Activated naive CD8-positive, alpha-beta T cell (primary cell): ENCODE data around the gene HNRNPL.
"Not testable (repeated sequence)": the region's sequence is repeated elsewhere in the genome, so short reads cannot be mapped to it uniquely, and the experiment has no call there.

Source experiments
- H3K27ac Mint-ChIP-seq: one replicate; pipeline ENCODE4 v1.8.0; 2021; ENCODE audit warnings: mixed read lengths
- H3K27me3 Mint-ChIP-seq: one replicate; pipeline ENCODE4 v1.8.0; 2021; ENCODE audit warnings: mixed read lengths
- H3K36me3 Mint-ChIP-seq: one replicate; pipeline ENCODE4 v1.8.0; 2021; ENCODE audit warnings: mixed read lengths
- H3K4me1 Mint-ChIP-seq: one replicate; pipeline ENCODE4 v1.8.0; 2021; ENCODE audit warnings: low read depth, mixed read lengths
- H3K4me3 Mint-ChIP-seq: one replicate; pipeline ENCODE4 v1.8.0; 2021; ENCODE audit warnings: mild to moderate bottlenecking, mixed read lengths
- H3K9me3 Mint-ChIP-seq: one replicate; pipeline ENCODE4 v1.8.0; 2021; ENCODE audit warnings: low read depth, mixed read lengths

HNRNPL gene

GRCh38 chr19:38812009-38812840 is 37.6 kb downstream of the HNRNPL start:
- Mint-ChIP-seq H3K36me3 (no peaks in the 10 kb centered on the region), H3K4me1 (no peaks in the 10 kb centered on the region), H3K4me3 (no peak overlapping the region), H3K27me3 (no peaks in the 10 kb centered on the region), H3K27ac (no peak overlapping the region), H3K9me3 (no peaks in the 10 kb centered on the region)

- Mint-ChIP-seq H3K9me3 (no peaks in the 10 kb centered on the region), H3K27me3 (no peaks in the 10 kb centered on the region), H3K4me1 (peaks cover 5% of the 10 kb centered on the region), H3K4me3 (no peak overlapping the region), H3K27ac (no peak overlapping the region), H3K36me3 (no peaks in the 10 kb centered on the region)
Measured at GRCh38 chr19:38809592-38810252, 40.1 kb downstream of the HNRNPL start.

GRCh38 chr19:38808741-38809140 is 41.0 kb downstream of the HNRNPL start:
- H3K4me3 Mint-ChIP-seq, result no peak overlapping the region
- H3K9me3 Mint-ChIP-seq, result no peaks in the 10 kb centered on the region
- no peak overlapping the region for H3K27ac Mint-ChIP-seq
- no peaks in the 10 kb centered on the region for H3K36me3 Mint-ChIP-seq
- peaks cover 5% of the 10 kb centered on the region for H3K4me1 Mint-ChIP-seq
- H3K27me3 Mint-ChIP-seq, result no peaks in the 10 kb centered on the region

- not testable (repeated sequence) for H3K27ac Mint-ChIP-seq, H3K4me1 Mint-ChIP-seq, H3K4me3 Mint-ChIP-seq, H3K36me3 Mint-ChIP-seq, H3K27me3 Mint-ChIP-seq, H3K9me3 Mint-ChIP-seq
Measured at GRCh38 chr19:38807374-38808098, 42.2 kb downstream of the HNRNPL start.

- Mint-ChIP-seq H3K4me1 (peaks cover 5% of the 10 kb centered on the region), H3K27ac (no peak overlapping the region), H3K36me3 (no peaks in the 10 kb centered on the region), H3K4me3 (no peak overlapping the region), H3K9me3 (no peaks in the 10 kb centered on the region), H3K27me3 (no peaks in the 10 kb centered on the region)
Measured at GRCh38 chr19:38806371-38806770, 43.4 kb downstream of the HNRNPL start.

GRCh38 chr19:38805180-38805579 is 44.6 kb downstream of the HNRNPL start:
- Mint-ChIP-seq H3K9me3 (no peaks in the 10 kb centered on the region), H3K4me1 (peaks cover 5% of the 10 kb centered on the region), H3K27ac (no peak overlapping the region), H3K27me3 (no peaks in the 10 kb centered on the region), H3K36me3 (no peaks in the 10 kb centered on the region), H3K4me3 (no peak overlapping the region)

- H3K27me3 Mint-ChIP-seq, result no peaks in the 10 kb centered on the region
- no peak overlapping the region for H3K27ac Mint-ChIP-seq
- H3K9me3 Mint-ChIP-seq, result no peaks in the 10 kb centered on the region
Measured at GRCh38 chr19:38803543-38803942, 46.2 kb downstream of the HNRNPL start.

GRCh38 chr19:38801359-38802095 is 48.3 kb downstream of the HNRNPL start:
- no peaks in the 10 kb centered on the region for H3K36me3 Mint-ChIP-seq
- H3K4me3 Mint-ChIP-seq, result no peak overlapping the region
- H3K27ac Mint-ChIP-seq, result no peak overlapping the region
- peaks cover 5% of the 10 kb centered on the region for H3K4me1 Mint-ChIP-seq
- H3K27me3 Mint-ChIP-seq, result no peaks in the 10 kb centered on the region
- no peaks in the 10 kb centered on the region for H3K9me3 Mint-ChIP-seq

More at GRCh38 chr19:38803543-38803942, 46.2 kb downstream of the HNRNPL start:
- no peak overlapping the region for H3K4me3 Mint-ChIP-seq
- no peaks in the 10 kb centered on the region for H3K36me3 Mint-ChIP-seq
- H3K4me1 Mint-ChIP-seq, result peaks cover 5% of the 10 kb centered on the region

GRCh38 chr19:38800577-38801347 is 49.0 kb downstream of the HNRNPL start:
- H3K4me1 Mint-ChIP-seq, result peaks cover 5% of the 10 kb centered on the region
- no peak overlapping the region for H3K4me3 Mint-ChIP-seq
- no peaks in the 10 kb centered on the region for H3K36me3 Mint-ChIP-seq
- no peak overlapping the region for H3K27ac Mint-ChIP-seq
- H3K27me3 Mint-ChIP-seq, result no peaks in the 10 kb centered on the region
- no peaks in the 10 kb centered on the region for H3K9me3 Mint-ChIP-seq

- no peaks in the 10 kb centered on the region for H3K36me3 Mint-ChIP-seq
- no peaks in the 10 kb centered on the region for H3K27me3 Mint-ChIP-seq
- no peak overlapping the region for H3K4me3 Mint-ChIP-seq
- H3K27ac Mint-ChIP-seq, result no peak overlapping the region
- no peaks in the 10 kb centered on the region for H3K9me3 Mint-ChIP-seq
- H3K4me1 Mint-ChIP-seq, result no peaks in the 10 kb centered on the region
Measured at GRCh38 chr19:38799104-38799503, 50.7 kb downstream of the HNRNPL start.

GRCh38 chr19:38797781-38798180 is 52.0 kb downstream of the HNRNPL start:
- H3K4me1 Mint-ChIP-seq, H3K4me3 Mint-ChIP-seq, H3K36me3 Mint-ChIP-seq, H3K27ac Mint-ChIP-seq, H3K9me3 Mint-ChIP-seq, H3K27me3 Mint-ChIP-seq: not testable (repeated sequence)

GRCh38 chr19:38796154-38796553 is 53.6 kb downstream of the HNRNPL start:
- Mint-ChIP-seq H3K27me3 (no peaks in the 10 kb centered on the region), H3K36me3 (no peaks in the 10 kb centered on the region), H3K9me3 (no peaks in the 10 kb centered on the region), H3K27ac (no peak overlapping the region), H3K4me3 (no peak overlapping the region), H3K4me1 (peaks cover 3% of the 10 kb centered on the region)

- no peak overlapping the region for H3K27ac Mint-ChIP-seq
- no peaks in the 10 kb centered on the region for H3K36me3 Mint-ChIP-seq
- H3K4me1 Mint-ChIP-seq, result peaks cover 3% of the 10 kb centered on the region
- no peak overlapping the region for H3K4me3 Mint-ChIP-seq
- no peaks in the 10 kb centered on the region for H3K9me3 Mint-ChIP-seq
- H3K27me3 Mint-ChIP-seq, result no peaks in the 10 kb centered on the region
Measured at GRCh38 chr19:38795549-38795948, 54.2 kb downstream of the HNRNPL start.

GRCh38 chr19:38793671-38794070 is 56.1 kb downstream of the HNRNPL start:
- no peak overlapping the region for H3K4me3 Mint-ChIP-seq
- peaks cover 3% of the 10 kb centered on the region for H3K4me1 Mint-ChIP-seq
- no peaks in the 10 kb centered on the region for H3K9me3 Mint-ChIP-seq
- no peaks in the 10 kb centered on the region for H3K27me3 Mint-ChIP-seq
- no peak overlapping the region for H3K27ac Mint-ChIP-seq
- no peaks in the 10 kb centered on the region for H3K36me3 Mint-ChIP-seq
